Smooth muscle cell (in vitro differentiated cells): ENCODE data around the gene CCDC12. TPM values are rescaled to one million over a fixed set of nuclear protein-coding genes. Genes with fewer than 3 reads are reported as not detected.

Experiments
- DNase-seq: peaks from one replicate; lab custom pipeline; 2025; ENCODE audit not compliant: unreplicated experiment; lab: John Stamatoyannopoulos, UW
- H2AFZ ChIP-seq: fragments of 200-600 bp; sonication (generic); 2 replicates; pipeline ENCODE4 v1.6.0; 2016; ENCODE audit warnings: antibody characterized with exemption, low read depth, mild to moderate bottlenecking
- H3F3A ChIP-seq: fragments of 200-600 bp; sonication (generic); 2 replicates; pipeline ENCODE4 v1.6.0; 2017; ENCODE audit warnings: antibody characterized with exemption, low read depth
- H3K27ac ChIP-seq: fragments of 200-600 bp; sonication (generic); 2 replicates; pipeline ENCODE4 v1.5.1; 2016; ENCODE audit warnings: low read depth, mild to moderate bottlenecking
- H3K27me3 ChIP-seq: fragments of 200-600 bp; sonication (generic); 2 replicates; pipeline ENCODE4 v1.6.1; 2016; ENCODE audit warnings: low read depth, mild to moderate bottlenecking
- H3K36me3 ChIP-seq: fragments of 200-600 bp; sonication (generic); 2 replicates; pipeline ENCODE4 v1.5.1; 2016; ENCODE audit warnings: low read depth
- H3K4me1 ChIP-seq: fragments of 200-600 bp; sonication (generic); 2 replicates; pipeline ENCODE4 v1.5.1; 2016; ENCODE audit warnings: low read depth
- H3K4me2 ChIP-seq: fragments of 200-600 bp; sonication (generic); 2 replicates; pipeline ENCODE4 v1.6.0; 2016; ENCODE audit warnings: mild to moderate bottlenecking
- H3K4me3 ChIP-seq: fragments of 200-600 bp; sonication (generic); 2 replicates; pipeline ENCODE4 v1.5.1; 2016; ENCODE audit warnings: mild to moderate bottlenecking
- H3K79me2 ChIP-seq: fragments of 200-600 bp; sonication (generic); 2 replicates; pipeline ENCODE4 v1.6.0; 2016; ENCODE audit warnings: low read depth, mild to moderate bottlenecking
- H3K9ac ChIP-seq: fragments of 200-600 bp; sonication (generic); 2 replicates; pipeline ENCODE4 v1.6.0; 2016; ENCODE audit warnings: low read depth
- H3K9me3 ChIP-seq: fragments of 200-600 bp; sonication (generic); replicated peaks from 2 replicates; pipeline ENCODE4 v1.5.1; 2016; ENCODE audit warnings: low read depth
- H4K20me1 ChIP-seq: fragments of 200-600 bp; sonication (generic); 2 replicates; pipeline ENCODE4 v1.6.0; 2016; ENCODE audit warnings: low read depth
- CTCF ChIP-seq: fragments of 200-600 bp; sonication (generic); IDR thresholded peaks from 2 replicates; pipeline ENCODE4 v1.5.1; 2017; ENCODE audit warnings: borderline replicate concordance, mild to moderate bottlenecking, antibody characterized with exemption; ENCODE audit not compliant: insufficient read depth, poor library complexity, severe bottlenecking
- WGBS: methylation state at CpG from one replicate; pipeline ENCODE4 v1.1.7; 2016; ENCODE audit warnings: low lambda C conversion rate; 5-methylcytosine and 5-hydroxymethylcytosine counted together
- polyA plus RNA-seq: library from polyadenylated mRNA; unstranded; fragments of >200 nt; fragmentation: Nextera tagmentation; extraction: Ambion mirVana; gene quantifications from 2 replicates; pipeline ENCODE4 v1.2.1, GENCODE V29; 2016
- total RNA-seq: library from RNA; depleted of rRNA; stranded (reverse); fragments of >200 nt; gene quantifications from 2 replicates; pipeline ENCODE4 v1.2.3, GENCODE V29; 2014

Gene CCDC12
- total and polyA plus RNA-seq, 2 experiments from 2014 or later = 23.9 to 52.4 TPM

- no peak overlapping the region for H2AFZ ChIP-seq
- no peak overlapping the region for H3K9ac ChIP-seq
- peaks cover 92% of the 10 kb centered on the region for H4K20me1 ChIP-seq
- no peak for TF ChIP-seq CTCF
- H3K4me1 ChIP-seq = peaks cover 10% of the 10 kb centered on the region
- H3K4me3 ChIP-seq = no peak overlapping the region
- no peak for DNase-seq
- no peaks in the 10 kb centered on the region for H3K36me3 ChIP-seq
- peaks cover 51% of the 10 kb centered on the region for H3K79me2 ChIP-seq
- H3F3A ChIP-seq = peaks cover 10% of the 10 kb centered on the region
- no peak overlapping the region for H3K4me2 ChIP-seq
- no peak overlapping the region for H3K27ac ChIP-seq
- 100% methylated on average over 2 of the region's 2 CpGs for WGBS
- no peaks in the 10 kb centered on the region for H3K9me3 ChIP-seq
- no peaks in the 10 kb centered on the region for H3K27me3 ChIP-seq
Measured at GRCh38 chr3:46938118-46938517, 38.4 kb downstream of the CCDC12 start.

GRCh38 chr3:46936733-46937250 is 39.8 kb downstream of the CCDC12 start:
- Histone ChIP-seq H3K27me3 (no peaks in the 10 kb centered on the region), H3F3A (peaks cover 10% of the 10 kb centered on the region), H3K36me3 (no peaks in the 10 kb centered on the region), H3K9ac (no peak overlapping the region), H3K4me3 (no peak overlapping the region), H3K27ac (peak overlapping the region; percentile 67), H3K9me3 (no peaks in the 10 kb centered on the region), H3K79me2 (peaks cover 49% of the 10 kb centered on the region), H3K4me2 (peak overlapping the region; percentile 28), H4K20me1 (peaks cover 92% of the 10 kb centered on the region), H3K4me1 (peaks cover 13% of the 10 kb centered on the region), H2AFZ (no peak overlapping the region)
- WGBS = 58% methylated on average over 5 of the region's 5 CpGs
- DNase-seq = no peak
- TF ChIP-seq CTCF = no peak

GRCh38 chr3:46935989-46936558 is 40.5 kb downstream of the CCDC12 start:
- Histone ChIP-seq H3K36me3 (no peaks in the 10 kb centered on the region), H2AFZ (no peak overlapping the region), H3K4me3 (no peak overlapping the region), H4K20me1 (peaks cover 93% of the 10 kb centered on the region), H3K9me3 (no peaks in the 10 kb centered on the region), H3K4me2 (peak overlapping the region; percentile 28), H3K9ac (no peak overlapping the region), H3K27ac (peak overlapping the region; percentile 67), H3K27me3 (no peaks in the 10 kb centered on the region), H3F3A (peaks cover 10% of the 10 kb centered on the region), H3K79me2 (peaks cover 48% of the 10 kb centered on the region), H3K4me1 (peaks cover 13% of the 10 kb centered on the region)
- DNase-seq = no peak
- WGBS = 90% methylated on average over 7 of the region's 7 CpGs
- TF ChIP-seq CTCF = no peak
